ENCODE results near the gene OLFML2A.
"Not testable (repeated sequence)": the region's sequence is repeated elsewhere in the genome, so short reads cannot be mapped to it uniquely, and the experiment has no call there.

OLFML2A gene

DNA sequence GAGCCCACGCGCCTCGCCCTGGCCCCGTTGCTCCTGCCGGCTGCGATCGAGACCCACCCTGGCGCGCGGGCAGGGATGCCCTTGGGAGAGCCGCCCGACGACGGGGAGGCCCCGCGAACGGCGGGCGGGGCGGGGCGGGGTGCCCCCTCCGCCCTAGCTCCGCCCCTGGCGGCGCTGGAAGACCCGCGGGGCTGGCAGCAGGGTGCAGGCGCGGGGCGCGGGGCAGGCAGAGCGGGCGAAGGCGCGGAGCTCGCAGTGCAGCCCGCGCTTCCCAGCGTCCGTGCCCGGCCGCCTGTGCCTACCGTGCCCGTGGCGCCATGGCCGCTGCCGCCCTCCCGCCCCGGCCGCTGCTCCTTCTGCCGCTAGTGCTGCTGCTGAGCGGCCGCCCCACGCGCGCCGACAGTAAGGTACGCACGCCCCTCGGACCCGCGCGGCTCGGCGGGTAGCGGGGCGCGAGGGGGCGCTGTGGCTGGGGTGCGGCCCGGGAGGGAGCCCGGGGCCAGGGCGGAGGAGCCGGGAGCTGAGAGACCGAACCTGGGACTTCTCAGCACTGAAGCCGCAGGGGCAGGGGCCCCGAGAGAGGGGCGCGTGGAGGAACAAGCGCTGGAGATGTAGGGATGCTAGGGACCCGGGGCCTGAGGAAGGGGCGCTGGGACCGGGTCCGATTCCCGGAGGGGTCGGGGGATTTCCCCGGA, at the start of gene OLFML2A:
TSS of gene OLFML2A (plus strand) at position 180 of the 695 bp plus-strand sequence. CDS start at position 318, 138 bp downstream.
- peak in 1 of 2 donors; percentile 24 for DNase-seq

- no peak for DNase-seq
Measured at GRCh38 chr9:124730772-124731171, 46.2 kb upstream of the OLFML2A start.

DNA sequence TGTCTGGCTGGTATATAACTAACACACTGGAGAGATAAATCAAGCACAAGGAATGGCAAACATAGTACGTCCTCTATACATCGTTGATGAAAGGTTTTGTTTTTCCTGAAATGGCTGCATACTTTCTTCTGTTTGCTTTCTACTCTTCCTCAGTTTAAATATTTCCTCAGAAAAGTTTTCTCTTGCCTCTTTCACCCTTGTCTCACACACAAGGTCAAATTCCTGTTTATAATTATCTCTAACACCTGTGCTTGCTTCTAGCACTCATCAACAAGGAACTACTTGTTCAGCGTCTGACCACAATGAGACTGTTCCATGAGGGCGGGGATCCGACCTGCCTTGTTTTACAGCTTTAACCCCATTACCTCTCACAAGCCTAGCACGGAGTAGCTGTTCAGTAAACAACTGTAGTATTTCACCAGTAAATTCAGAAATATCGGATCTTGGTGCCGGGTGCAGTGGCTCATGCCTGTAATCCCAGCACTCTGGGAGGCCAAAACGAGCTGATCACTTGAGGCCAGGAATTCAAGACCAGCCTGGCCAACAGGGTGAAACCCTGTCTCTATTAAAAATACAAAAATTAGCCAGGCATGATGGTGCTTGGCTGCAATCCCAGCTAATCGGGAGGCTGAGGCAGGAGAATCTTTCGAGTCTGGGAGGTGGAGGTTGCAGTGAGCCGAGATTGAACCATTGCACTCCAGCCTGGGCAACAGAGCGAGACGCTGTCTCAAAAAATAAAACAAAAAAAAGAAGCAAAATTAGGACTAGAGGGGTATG, 42.8 kb upstream of the OLFML2A start:
- DNase-seq = no peak

DNA sequence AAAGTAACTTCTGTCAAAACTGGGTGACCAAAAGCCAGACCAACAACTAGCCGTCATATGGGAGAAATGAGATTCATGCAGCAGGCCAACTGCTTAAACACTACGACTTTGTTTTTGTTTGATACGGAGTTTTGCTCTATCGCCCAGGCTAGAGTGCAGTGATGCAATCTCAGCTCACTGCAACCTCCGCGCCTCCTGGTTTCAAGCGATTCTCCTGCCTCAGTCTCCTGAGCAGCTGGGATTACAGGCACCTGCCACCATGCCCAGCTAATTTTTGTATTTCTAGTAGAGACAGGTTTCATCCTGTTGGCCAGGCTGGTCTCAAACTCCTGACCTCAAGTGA, 42.2 kb upstream of the OLFML2A start:
- not testable (repeated sequence) for DNase-seq

DNA sequence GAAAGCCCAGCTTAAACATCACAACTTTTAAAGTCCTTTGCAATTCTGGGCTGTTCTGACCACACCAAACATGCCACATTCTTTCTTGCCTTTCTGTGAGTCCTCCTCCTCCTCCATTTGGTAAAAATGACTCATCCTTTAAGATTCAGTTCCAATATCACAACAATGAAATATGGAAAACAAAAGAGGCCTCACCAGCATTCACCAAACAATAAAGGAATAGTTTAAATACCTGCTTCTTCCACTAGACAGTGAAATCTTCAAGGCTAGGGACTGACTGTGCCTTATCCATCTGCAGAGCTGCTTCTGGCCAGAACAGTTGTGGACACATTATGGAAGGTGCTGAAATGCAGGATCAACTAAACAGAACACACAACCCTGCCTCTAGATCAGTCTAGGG, 41.8 kb upstream of the OLFML2A start:
- no peak for DNase-seq

DNA sequence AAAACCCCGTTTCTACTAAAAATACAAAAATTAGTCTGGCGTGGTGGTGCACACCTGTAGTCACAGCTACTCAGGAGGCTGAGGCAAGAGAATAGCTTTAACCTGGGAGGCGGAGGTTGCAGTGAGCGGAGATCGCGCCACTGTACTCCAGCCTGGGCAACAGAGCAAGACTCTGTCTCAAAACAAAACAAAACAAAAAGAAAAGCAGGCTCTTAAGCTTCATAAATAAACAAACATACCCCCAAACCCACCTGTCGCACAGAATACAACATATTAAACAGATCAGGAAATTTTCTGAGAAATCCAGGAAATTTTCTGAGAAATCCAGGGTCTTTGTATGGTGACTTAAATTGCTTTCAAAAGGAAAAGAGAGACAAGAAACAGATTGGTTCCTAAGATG, 38.9 kb upstream of the OLFML2A start:
- DNase-seq = not testable (repeated sequence)

DNA sequence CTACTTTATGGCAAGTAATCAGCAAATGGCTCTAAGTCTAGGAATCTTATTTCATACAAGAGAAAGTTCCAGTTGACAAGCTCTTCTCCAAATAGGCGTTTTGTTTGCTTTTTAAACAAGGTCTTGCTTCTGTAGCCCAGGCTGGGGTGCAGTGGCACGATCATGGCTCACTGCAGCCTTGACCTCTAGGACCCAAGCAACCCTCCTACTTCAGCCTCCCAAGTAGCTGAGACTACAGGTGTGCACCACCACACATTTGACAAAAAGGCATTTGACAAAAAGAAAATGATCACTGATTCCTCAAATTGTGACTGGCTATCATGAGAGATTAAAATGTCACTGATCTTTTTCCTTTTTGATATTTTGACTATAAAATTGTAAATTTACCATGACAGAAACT, 37.6 kb upstream of the OLFML2A start:
- no peak for DNase-seq

GRCh38 chr9:124741149-124741548, 35.8 kb upstream of the OLFML2A start:
- DNase-seq = no peak

DNA sequence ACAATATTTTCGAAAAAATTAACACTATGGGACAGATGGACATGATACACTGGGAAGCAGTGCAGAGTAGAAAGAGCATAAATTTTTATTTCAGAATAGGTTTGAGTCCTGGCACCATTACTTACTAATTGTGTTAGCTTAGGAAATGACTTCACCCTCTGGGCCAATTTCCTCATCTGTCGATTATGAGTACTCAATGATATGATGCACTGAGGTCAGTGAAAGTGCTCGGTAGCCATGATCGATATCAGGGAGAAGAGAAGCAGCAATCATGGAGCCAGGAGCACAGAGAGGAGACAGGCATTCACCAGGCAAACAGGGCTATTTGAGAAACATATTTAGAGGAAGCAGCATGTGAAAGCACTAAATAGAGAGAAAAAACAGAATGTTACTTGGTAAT, 35.3 kb upstream of the OLFML2A start:
- DNase-seq = no peak

DNA sequence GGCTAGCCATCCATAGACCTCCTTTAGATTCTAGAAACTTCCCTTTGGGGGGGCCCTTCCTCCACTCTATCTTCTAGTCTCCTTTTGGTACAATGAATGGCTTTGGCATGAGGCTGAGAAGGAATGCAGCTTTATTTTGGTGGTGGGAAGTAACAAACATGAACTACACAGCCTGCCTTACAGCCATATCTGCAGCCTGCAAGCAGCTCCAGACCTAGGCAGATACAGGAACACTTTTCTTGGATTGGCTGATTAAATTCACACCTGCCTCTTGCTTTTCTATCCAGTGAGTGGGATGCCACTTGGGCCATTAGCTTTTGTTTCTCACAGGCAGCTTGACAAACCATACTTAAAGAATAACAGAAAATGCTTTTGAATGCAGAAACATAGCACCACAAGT, 34.0 kb upstream of the OLFML2A start:
- no peak for DNase-seq

DNA sequence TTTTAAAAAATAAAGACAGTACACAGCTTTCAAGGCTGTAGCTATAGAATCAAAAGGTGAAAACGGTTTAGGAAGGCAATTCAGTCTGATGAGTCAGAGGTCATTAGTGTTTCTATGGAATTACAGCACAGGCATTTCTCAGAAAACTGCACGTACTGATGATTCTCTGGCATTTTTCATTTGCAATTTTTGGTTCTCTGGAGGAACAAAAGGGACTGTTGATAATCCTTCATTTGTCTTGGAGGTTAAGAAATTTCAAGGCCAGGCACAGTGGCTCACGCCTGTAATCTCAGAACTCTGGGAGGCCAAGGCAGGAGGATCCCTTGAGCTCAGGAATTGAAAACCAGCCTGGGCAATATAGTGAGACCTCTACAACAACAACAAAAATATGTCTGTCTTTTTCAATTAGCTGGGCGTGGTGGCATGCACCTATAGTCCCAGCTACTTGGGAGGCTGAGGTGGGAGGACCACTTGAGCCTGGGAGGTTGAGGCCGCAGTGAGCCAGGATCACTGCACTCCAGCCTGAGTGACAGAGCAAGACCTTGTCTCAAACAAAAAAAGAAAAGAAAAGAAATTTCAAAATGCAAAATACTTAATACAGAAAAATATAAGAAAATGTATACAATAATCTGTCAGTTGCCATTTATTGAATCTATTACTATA, 33.1 kb upstream of the OLFML2A start:
- DNase-seq = no peak

DNA sequence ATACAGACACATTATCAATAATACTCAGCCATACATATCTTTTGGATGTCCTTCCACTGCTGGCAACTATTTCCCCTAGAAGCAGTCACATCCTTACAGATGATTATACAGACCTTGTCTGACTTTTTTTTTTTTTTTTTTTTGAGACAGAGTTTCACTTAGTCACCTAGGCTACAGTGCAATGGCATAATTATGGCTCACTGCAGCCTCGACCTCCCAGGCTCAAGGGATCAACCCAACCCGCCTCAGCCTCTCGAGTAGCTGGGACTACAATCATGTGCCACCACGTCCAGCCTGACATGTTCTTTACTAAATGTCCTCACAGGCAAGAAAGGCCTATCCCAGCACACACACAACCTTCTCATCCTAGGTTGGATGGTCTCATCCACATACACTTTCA, 29.9 kb upstream of the OLFML2A start:
- no peak for DNase-seq

DNA sequence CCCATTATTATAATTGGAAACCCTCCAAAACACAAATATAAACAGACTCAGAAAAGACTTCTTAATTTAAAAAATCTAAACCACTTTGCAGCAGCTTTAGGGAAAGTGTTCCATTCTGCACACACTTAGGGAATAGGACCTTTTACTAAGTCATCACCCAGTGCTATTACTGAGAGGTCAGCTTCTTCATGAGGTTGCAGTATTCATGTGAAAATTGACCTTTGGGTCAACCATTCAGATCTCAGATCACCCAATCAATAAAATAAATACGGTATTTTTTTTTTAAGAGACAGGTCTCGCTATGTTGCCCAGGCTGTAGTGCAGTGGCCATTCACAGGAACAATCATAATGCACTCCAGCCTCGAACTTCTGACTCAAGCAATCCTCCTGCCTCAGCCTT, 27.6 kb upstream of the OLFML2A start:
- no peak for DNase-seq

DNA sequence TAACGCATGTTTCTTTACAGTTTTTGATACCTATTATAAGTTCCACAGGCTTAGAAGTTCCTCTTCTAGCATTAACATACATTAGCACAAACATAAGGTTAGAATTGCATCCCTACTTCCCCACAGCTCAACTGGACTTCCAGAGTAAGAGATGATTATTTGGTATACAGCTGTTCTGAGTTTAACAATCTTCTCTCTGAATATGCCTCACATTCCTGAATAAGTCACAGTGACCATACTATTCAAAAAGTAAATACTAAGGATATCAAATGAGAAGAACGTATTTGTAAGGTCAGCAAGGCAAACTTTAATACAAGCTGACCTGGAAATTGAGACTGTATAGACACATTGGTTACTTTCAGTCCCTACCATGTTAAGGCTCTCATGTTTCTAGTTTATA, 27.2 kb upstream of the OLFML2A start:
- no peak for DNase-seq

DNA sequence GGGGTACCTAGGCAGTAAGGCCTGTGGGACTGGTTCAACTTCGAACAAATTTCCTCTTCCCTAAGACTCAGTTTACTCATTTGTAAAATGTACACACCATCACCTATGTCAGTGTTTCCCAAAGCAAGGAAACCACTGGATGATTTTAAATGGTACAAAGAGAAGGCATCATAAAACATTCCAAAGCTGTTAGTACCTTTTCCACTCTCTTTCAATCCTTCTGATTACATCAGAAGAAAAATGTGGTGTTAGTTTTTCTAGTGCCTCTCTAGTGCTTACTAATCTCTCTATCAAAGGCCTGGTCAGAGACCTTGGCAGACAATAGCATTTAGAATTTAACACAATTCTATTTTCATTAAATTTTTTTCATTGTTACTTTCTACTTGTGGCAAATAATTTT, 24.0 kb upstream of the OLFML2A start:
- no peak for DNase-seq

DNA sequence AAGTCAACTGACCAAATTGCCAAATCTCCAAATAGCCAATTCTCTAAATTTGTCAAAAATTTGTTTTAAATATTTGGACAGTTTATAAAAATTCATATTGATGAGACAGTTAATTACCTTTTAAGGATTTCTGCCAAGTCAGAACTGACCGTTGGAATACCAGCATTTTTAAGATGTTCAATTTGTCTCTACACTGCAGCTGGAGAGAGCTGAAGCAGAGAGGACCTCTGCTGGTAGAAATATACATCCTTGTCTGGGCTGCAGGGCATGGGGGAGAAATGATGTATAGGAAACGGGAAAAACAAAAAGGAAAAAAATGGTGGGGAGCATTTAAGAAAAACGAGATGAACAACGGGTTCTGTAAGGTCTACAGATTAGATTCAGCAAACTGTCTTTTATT, 22.6 kb upstream of the OLFML2A start:
- no peak for DNase-seq

DNA sequence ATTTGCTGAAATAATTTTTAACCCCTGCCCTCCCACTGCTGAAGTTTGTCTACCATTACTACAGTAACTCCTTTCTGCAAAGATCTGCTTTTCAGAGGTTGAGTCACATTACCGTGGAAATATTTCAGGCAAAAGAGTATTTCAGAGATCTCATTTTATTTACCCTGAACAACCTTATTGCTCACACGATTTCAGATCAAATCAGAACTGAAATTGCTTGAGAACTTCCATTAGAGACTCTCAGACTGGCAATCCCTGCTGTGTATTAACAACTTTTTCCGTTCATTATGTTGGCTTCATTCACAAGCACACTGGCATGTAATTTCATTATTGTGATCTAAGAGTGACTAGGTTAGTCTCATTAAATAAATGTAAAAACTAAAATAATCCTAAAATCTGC, 21.9 kb upstream of the OLFML2A start:
- no peak for DNase-seq

DNA sequence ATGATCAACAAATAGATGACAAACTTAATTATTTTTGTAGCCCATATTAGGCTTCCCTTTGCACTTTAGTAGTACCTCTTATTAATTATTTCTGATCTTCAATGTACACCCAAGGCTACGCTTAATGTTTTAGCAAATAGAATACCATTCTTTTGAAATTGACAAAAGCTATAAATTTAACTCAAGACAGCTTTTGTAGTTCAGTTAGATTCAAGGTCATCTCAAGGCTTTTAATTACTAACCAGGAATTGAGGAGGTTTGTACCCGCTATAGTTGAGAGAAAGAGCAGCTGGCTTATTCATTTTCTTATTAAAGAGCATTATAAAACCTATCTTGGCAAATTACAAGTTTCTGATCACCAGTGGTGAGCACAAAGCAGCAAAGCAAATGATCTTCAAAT, 20.9 kb upstream of the OLFML2A start:
- no peak for DNase-seq

DNA sequence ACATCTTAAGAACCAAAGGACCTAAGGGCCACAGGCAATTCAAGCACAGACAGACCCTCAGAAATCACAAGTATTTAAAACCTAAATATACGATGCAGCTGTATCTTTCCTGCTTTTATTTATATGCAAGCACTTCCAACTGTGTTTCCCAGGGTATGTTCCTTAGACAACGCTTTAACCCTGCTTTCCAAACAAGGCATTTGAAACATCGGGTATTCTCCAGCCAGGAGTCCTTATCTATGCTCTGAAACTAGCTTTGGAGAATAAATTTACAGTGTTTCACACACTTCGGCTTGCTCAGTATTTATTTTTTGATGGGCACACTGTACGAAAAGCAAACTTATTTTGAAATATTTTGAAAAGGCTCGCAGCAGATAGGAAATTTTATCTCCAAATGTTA, 19.3 kb upstream of the OLFML2A start:
- DNase-seq = no peak

GRCh38 chr9:124758061-124758460, 18.9 kb upstream of the OLFML2A start:
- peak in 1 of 2 donors; percentile 19 for DNase-seq

GRCh38 chr9:124758691-124759090, 18.2 kb upstream of the OLFML2A start:
- no peak for DNase-seq

GRCh38 chr9:124759327-124759726, 17.6 kb upstream of the OLFML2A start:
- DNase-seq = no peak

- no peak for DNase-seq
Measured at GRCh38 chr9:124760719-124761118, 16.2 kb upstream of the OLFML2A start.

GRCh38 chr9:124761196-124761595, 15.7 kb upstream of the OLFML2A start:
- DNase-seq = no peak

Measured in CD4-positive, alpha-beta T cell treated with Interleukin-1 beta for 1 hour (primary cell).